ENCODE results near the gene EEF2KMT. TPM values are rescaled to one million over a fixed set of nuclear protein-coding genes. Genes with fewer than 3 reads are reported as not detected.
"Not testable (repeated sequence)": the region's sequence is repeated elsewhere in the genome, so short reads cannot be mapped to it uniquely, and the experiment has no call there.

EEF2KMT gene
- total RNA-seq, 2 donors from 2014 or later = 8.6 to 15.6 TPM

DNA sequence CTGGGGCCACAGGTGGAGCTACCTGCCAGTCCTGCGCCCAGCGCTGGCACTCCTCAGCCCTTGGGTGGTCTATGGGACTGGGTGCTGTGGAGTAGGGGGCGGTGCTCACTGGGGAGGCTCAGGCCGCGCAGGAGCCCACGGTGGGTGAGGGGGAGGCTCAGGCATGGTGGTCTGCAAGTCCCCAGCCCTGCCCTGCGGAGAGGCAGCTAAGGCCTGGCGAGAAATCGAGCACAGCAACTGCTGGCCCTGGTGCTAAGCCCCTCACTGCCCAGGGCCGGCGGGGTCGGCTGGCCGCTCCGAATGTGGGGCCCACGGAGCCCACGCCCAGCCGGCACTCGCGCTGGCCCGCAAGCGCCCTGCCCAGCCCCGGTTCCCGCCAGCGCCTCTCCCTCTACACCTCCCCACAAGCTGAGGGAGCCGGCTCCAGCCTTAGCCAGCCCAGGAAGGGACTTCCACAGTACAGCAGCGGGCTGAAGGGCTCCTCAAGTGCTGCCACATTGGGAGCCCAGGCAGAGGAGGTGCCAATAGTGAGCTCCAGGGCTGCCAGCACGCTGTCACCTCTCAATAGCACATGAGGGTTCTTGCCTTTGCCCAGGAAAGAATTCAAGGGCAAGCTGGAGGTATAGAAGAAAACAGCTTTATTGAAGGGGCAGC lies 11.0 kb upstream of the EEF2KMT start:
- H3K4me3 Mint-ChIP-seq = no peak overlapping the region
- no peaks in the 10 kb centered on the region for H3K9me3 Mint-ChIP-seq
- Histone ChIP-seq H3K9me3 (ENCODE audit: control insufficient read depth, low read length) (no peaks in the 10 kb centered on the region), H3K27ac (ENCODE audit: low read depth, low read length) (no peak overlapping the region), H3K9ac (ENCODE audit: extremely low read depth, low read length, poor library complexity, severe bottlenecking) (no peak overlapping the region), H3K4me3 (ENCODE audit: low read length) (no peak overlapping the region), H3K36me3 (ENCODE audit: control insufficient read depth, insufficient read depth, low read length) (no peaks in the 10 kb centered on the region), H3K27me3 (ENCODE audit: control insufficient read depth, insufficient read depth, low read length, poor library complexity, severe bottlenecking) (no peaks in the 10 kb centered on the region), H3K4me1 (ENCODE audit: control insufficient read depth, insufficient read depth, low read length) (no peaks in the 10 kb centered on the region)
- H3K36me3 Mint-ChIP-seq (ENCODE audit: low read depth) = no peaks in the 10 kb centered on the region
- no peak overlapping the region for H3K27ac Mint-ChIP-seq
- DNase-seq = peak; percentile 49
- no peaks in the 10 kb centered on the region for H3K4me1 Mint-ChIP-seq
- TF ChIP-seq, protein P1, sequence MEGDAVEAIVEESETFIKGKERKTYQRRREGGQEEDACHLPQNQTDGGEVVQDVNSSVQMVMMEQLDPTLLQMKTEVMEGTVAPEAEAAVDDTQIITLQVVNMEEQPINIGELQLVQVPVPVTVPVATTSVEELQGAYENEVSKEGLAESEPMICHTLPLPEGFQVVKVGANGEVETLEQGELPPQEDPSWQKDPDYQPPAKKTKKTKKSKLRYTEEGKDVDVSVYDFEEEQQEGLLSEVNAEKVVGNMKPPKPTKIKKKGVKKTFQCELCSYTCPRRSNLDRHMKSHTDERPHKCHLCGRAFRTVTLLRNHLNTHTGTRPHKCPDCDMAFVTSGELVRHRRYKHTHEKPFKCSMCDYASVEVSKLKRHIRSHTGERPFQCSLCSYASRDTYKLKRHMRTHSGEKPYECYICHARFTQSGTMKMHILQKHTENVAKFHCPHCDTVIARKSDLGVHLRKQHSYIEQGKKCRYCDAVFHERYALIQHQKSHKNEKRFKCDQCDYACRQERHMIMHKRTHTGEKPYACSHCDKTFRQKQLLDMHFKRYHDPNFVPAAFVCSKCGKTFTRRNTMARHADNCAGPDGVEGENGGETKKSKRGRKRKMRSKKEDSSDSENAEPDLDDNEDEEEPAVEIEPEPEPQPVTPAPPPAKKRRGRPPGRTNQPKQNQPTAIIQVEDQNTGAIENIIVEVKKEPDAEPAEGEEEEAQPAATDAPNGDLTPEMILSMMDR (conservative IDR thresholded peaks at IDR 0.05) = no peak
- H3K27me3 Mint-ChIP-seq (ENCODE audit: insufficient read depth) = no peaks in the 10 kb centered on the region
- 94 to 95% methylated on average over 12 to 27 of the region's 27 CpGs for WGBS, 2 experiments (ENCODE audit: insufficient coverage in 1 of 2, insufficient read length in 1 of 2)

DNA sequence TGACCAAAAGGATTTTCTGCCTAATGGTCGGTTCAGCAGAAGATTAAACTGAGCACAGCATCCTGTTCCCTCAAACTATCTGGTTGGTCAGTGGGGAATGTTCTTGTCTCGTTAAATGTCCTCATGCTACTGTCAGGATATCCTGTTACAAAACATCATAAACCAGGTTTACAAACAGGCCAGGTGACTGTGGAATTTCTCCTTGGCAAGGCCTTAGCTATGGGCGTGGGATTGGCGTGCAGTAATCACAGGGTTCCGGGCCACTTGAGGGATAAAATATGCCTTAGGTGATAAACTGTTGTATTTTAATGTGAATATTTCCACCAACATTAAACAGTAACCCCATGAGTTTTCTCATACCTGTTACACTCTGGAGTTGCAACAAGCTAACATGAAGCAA lies 7.4 kb upstream of the EEF2KMT start:
- not testable (repeated sequence) for H3K9me3 ChIP-seq (ENCODE audit: control insufficient read depth, low read length); H3K9me3 Mint-ChIP-seq; H3K27me3 Mint-ChIP-seq (ENCODE audit: insufficient read depth); DNase-seq; H3K36me3 Mint-ChIP-seq (ENCODE audit: low read depth); H3K36me3 ChIP-seq (ENCODE audit: control insufficient read depth, insufficient read depth, low read length); H3K4me1 Mint-ChIP-seq; H3K4me3 ChIP-seq (ENCODE audit: low read length); H3K4me3 Mint-ChIP-seq; H3K27ac ChIP-seq (ENCODE audit: low read depth, low read length); H3K27me3 ChIP-seq (ENCODE audit: control insufficient read depth, insufficient read depth, low read length, poor library complexity, severe bottlenecking); H3K9ac ChIP-seq (ENCODE audit: extremely low read depth, low read length, poor library complexity, severe bottlenecking); H3K4me1 ChIP-seq (ENCODE audit: control insufficient read depth, insufficient read depth, low read length); H3K27ac Mint-ChIP-seq
- 93% methylated on average over 3 of the region's 5 CpGs; no CpG with 5 or more reads in 1 of the 2 experiments for WGBS, 2 experiments (ENCODE audit: insufficient coverage in 1 of 2, insufficient read length in 1 of 2)

DNA sequence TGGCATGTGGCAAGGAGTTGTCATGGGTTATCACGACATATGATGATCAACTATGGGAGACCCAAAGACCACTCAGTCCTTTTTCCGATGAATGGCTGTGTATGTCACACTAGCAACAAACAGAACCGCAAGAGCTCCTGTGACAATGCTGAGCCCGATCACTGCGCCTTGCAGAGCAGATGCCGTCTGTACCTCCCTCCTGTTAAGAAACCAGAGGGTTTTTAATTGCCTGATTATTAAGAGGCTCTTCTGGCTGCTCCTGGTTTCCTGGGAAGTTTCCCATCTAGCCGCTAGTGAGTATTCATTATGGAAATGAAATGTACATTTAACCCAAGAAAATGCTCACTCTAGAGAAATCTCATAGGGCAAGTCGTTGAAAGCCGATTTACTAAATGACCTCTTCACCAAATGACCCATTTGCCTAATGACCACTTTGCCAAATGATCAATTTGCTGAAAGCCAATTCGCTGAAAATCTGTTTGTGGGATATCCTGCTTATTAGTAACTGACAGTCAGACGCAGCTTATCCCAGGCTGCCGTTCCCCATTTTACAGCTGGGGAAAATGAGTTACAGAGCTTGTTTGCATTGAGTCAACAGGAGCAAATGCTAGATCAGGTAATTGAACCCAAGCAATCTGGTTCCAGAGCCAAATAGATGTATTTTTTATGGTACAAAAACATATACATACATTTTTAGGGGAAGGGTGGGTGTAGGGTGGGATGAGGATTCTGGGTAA lies 5.9 kb upstream of the EEF2KMT start:
- not testable (repeated sequence) for H3K27me3 Mint-ChIP-seq (ENCODE audit: insufficient read depth); H3K27ac ChIP-seq (ENCODE audit: low read depth, low read length)
- WGBS, 2 experiments (ENCODE audit: insufficient coverage in 1 of 2, insufficient read length in 1 of 2) = 97 to 99% methylated on average over 7 to 9 of the region's 12 CpGs

DNA sequence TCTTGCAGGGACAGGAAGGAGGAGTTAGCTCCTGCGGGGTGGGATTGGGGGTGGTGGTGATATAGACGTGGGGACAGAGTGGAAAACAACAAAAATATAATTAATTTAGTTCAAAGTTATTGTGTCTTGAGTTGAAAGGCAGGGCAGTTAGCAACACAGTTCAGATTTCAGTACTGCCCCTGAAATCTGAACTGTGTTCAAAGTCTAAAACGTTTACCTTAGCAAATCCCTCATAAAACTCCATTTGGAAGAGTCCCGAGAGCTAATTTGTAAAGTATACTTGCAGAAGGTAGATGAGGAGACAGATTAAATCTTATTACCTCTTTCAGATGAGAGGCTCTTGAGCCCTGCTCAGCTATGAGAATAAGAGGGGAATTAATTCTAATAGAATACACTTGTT lies 1.6 kb upstream of the EEF2KMT start:
- not testable (repeated sequence) for H3K4me1 Mint-ChIP-seq; H3K27ac Mint-ChIP-seq; H3K9me3 ChIP-seq (ENCODE audit: control insufficient read depth, low read length); H3K36me3 ChIP-seq (ENCODE audit: control insufficient read depth, insufficient read depth, low read length); H3K27ac ChIP-seq (ENCODE audit: low read depth, low read length); DNase-seq; H3K4me1 ChIP-seq (ENCODE audit: control insufficient read depth, insufficient read depth, low read length); H3K9me3 Mint-ChIP-seq; H3K36me3 Mint-ChIP-seq (ENCODE audit: low read depth); H3K27me3 Mint-ChIP-seq (ENCODE audit: insufficient read depth); H3K27me3 ChIP-seq (ENCODE audit: control insufficient read depth, insufficient read depth, low read length, poor library complexity, severe bottlenecking); H3K9ac ChIP-seq (ENCODE audit: extremely low read depth, low read length, poor library complexity, severe bottlenecking)
- WGBS, 2 experiments (ENCODE audit: insufficient coverage in 1 of 2, insufficient read length in 1 of 2) = no CpG with 5 or more reads among the region's 4 CpGs
- H3K4me3 Mint-ChIP-seq = peak overlapping the region; percentile 80
- peak overlapping the region; percentile 78 for H3K4me3 ChIP-seq (ENCODE audit: low read length)

More for the DNA sequence above, 5.9 kb upstream of the EEF2KMT start:
- H3K36me3 Mint-ChIP-seq (ENCODE audit: low read depth); H3K9me3 Mint-ChIP-seq; H3K27me3 ChIP-seq (ENCODE audit: control insufficient read depth, insufficient read depth, low read length, poor library complexity, severe bottlenecking); H3K27ac Mint-ChIP-seq; H3K4me1 ChIP-seq (ENCODE audit: control insufficient read depth, insufficient read depth, low read length); H3K36me3 ChIP-seq (ENCODE audit: control insufficient read depth, insufficient read depth, low read length); H3K4me3 Mint-ChIP-seq; H3K4me3 ChIP-seq (ENCODE audit: low read length); H3K9me3 ChIP-seq (ENCODE audit: control insufficient read depth, low read length); H3K9ac ChIP-seq (ENCODE audit: extremely low read depth, low read length, poor library complexity, severe bottlenecking); H3K4me1 Mint-ChIP-seq; DNase-seq: not testable (repeated sequence)

DNA sequence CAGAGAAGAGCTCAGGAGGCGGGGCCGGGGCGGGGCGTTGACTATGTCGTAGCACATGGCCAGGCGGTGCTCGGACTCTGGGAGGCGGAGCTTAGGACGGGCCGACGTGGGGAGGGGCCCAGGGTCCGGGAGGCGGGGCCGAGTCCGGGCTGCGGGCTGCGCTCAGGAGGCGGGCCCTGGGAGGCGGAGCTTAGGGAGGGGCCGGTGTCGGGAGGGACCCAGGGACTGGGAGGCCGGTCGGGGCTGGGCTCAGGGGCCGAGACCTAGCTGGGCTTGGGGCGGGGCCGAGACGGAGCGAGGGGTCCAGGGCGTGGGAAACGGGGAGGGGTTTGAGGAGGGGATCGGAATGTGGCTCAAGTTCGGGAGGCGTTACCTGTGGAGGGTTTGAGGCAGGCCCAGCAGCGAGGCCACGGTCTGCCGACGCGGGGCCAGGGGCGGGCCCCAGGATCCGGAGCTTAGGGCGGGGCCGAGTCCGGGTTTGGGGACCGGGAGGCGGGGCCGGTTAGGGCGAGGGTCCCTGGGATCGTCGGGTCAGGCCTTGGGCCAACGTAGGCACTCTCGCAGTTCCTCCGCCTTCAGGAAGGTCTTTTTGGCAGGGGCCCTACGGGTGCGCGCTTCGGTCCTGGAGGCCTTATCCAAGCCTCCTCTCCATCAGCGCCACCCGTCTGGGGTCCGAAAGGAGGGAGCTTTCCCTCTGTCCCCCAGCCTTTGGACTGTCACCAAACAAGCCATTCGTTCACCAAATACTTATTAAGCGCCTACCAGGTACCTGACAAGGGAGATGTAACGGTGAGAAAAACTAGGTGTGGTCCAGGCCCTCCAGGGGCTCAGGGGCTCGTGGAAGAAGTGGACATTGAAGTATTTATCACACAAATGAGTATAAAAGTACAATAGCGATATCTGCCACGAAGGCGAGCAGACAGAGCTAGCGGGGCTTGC lies 895 bp upstream of the EEF2KMT start:
- not testable (repeated sequence) for H3K36me3 ChIP-seq (ENCODE audit: control insufficient read depth, insufficient read depth, low read length); H3K9me3 Mint-ChIP-seq; H3K27ac ChIP-seq (ENCODE audit: low read depth, low read length); H3K9me3 ChIP-seq (ENCODE audit: control insufficient read depth, low read length); H3K9ac ChIP-seq (ENCODE audit: extremely low read depth, low read length, poor library complexity, severe bottlenecking); H3K4me1 ChIP-seq (ENCODE audit: control insufficient read depth, insufficient read depth, low read length); H3K4me1 Mint-ChIP-seq; H3K27me3 Mint-ChIP-seq (ENCODE audit: insufficient read depth); H3K27me3 ChIP-seq (ENCODE audit: control insufficient read depth, insufficient read depth, low read length, poor library complexity, severe bottlenecking); H3K36me3 Mint-ChIP-seq (ENCODE audit: low read depth)
- Mint-ChIP-seq H3K27ac (peak overlapping the region; percentile 92), H3K4me3 (peak overlapping the region; percentile 80)
- WGBS, 2 experiments (ENCODE audit: insufficient coverage in 1 of 2, insufficient read length in 1 of 2) = 0 to 1% methylated on average over 9 to 39 of the region's 67 CpGs
- H3K4me3 ChIP-seq (ENCODE audit: low read length) = peak overlapping the region; percentile 78
- DNase-seq = peak; percentile 97

All from endodermal cell (in vitro differentiated cells).